ENCODE measurements around the gene HOXA7. TPM values are rescaled to one million over a fixed set of nuclear protein-coding genes. Genes with fewer than 3 reads are reported as not detected.

Gene HOXA7
- total and polyA plus RNA-seq, 10 of the 15 experiments (the other 5 are each of a cell fraction or from before 2014, with no cell fraction given), result not detected

- no peak for TF ChIP-seq MLLT1 (IDR thresholded peaks at IDR 0.05)
- TF ChIP-seq MEF2A (IDR thresholded peaks at IDR 0.05; ENCODE audit: insufficient read depth, low read depth, low read length), result no peak
- 0 out of 2 replicates have a peak, but pooled peaks have one; percentile 35 for TF ChIP-seq ZSCAN29 (IDR thresholded peaks at IDR 0.05)
- 0 out of 2 replicates have a peak, but pooled peaks have one; percentile 32 for TF ChIP-seq IKZF1 (conservative IDR thresholded peaks at IDR 0.05)
- no peak for TF ChIP-seq CREB1 (IDR thresholded peaks at IDR 0.05; ENCODE audit: low read depth)
- TF ChIP-seq YY1 (IDR thresholded peaks at IDR 0.05; ENCODE audit: low read depth, low read length), result peak; percentile 51; the same call in 1 of the 2 replicates
- TF ChIP-seq EP300 (IDR thresholded peaks at IDR 0.05; ENCODE audit: borderline replicate concordance in 1 of 2, control insufficient read depth in 1 of 2, low read depth in 2 of 2, low read length in 2 of 2), result no peak
- 0 out of 2 replicates have a peak, but pooled peaks have one; percentile 33 for TF ChIP-seq NBN (IDR thresholded peaks at IDR 0.05)
- TF ChIP-seq PKNOX1 (IDR thresholded peaks at IDR 0.05), result peak; percentile 63
- no peak for TF ChIP-seq EZH2 (IDR thresholded peaks at IDR 0.05; ENCODE audit: borderline replicate concordance, control insufficient read depth, low read depth, low read length)
- TF ChIP-seq BHLHE40 (IDR thresholded peaks at IDR 0.05; ENCODE audit: borderline replicate concordance in 1 of 2, low read depth in 2 of 2, low read length in 1 of 2), result peak; percentile 36 to 80; a peak in 2 of 4 replicates
- TF ChIP-seq CBFB (IDR thresholded peaks at IDR 0.05; ENCODE audit: low read depth), result no peak
- TF ChIP-seq PBX3 (IDR thresholded peaks at IDR 0.05; ENCODE audit: insufficient replicate concordance, low read depth, low read length), result peak; percentile 69
- no peak for TF ChIP-seq EGR1 (IDR thresholded peaks at IDR 0.05; ENCODE audit: borderline replicate concordance in 1 of 2, low read depth in 2 of 2, low read length in 2 of 2)
- TF ChIP-seq RUNX3 (IDR thresholded peaks at IDR 0.05; ENCODE audit: low read length), result no peak
- TF ChIP-seq TCF12 (IDR thresholded peaks at IDR 0.05; ENCODE audit: low read depth, low read length), result 0 out of 2 replicates have a peak, but pooled peaks have one; percentile 65
- TF ChIP-seq NR2C1 (IDR thresholded peaks at IDR 0.05), result no peak
- TF ChIP-seq JUNB (IDR thresholded peaks at IDR 0.05), result no peak
- no peak for TF ChIP-seq ZBED1 (IDR thresholded peaks at IDR 0.05; ENCODE audit: borderline replicate concordance)
- no peak for TF ChIP-seq JUND (IDR thresholded peaks at IDR 0.05; ENCODE audit: low read depth, low read length)
- no peak for TF ChIP-seq CHD4 (IDR thresholded peaks at IDR 0.05)
Measured at GRCh38 chr7:27150568-27151340, 5.7 kb downstream of the HOXA7 start (continued).
